GM13977 (cell line): ENCODE results near the gene CHST10.
"Not testable (repeated sequence)": the region's sequence is repeated elsewhere in the genome, so short reads cannot be mapped to it uniquely, and the experiment has no call there.

Experiments used
- DNase-seq: peaks from one replicate; pipeline ENCODE4 v3.0.0; 2012; ENCODE audit warnings: low spot score
- in situ Hi-C: fragments of 300-500 bp; cut with MboI; formaldehyde crosslinking; loops from one replicate; pipeline ENCODE4 v1.12.0; 2022; ENCODE audit warnings: low sequenced_read_pairs, low pct_unique_long_range_greater_than_20kb, mixed read lengths, inconsistent platforms; ENCODE audit not compliant: unreplicated experiment
- TF ChIP-seq, protein P1 (sequence below): IDR thresholded peaks from 2 replicates; pipeline ENCODE4 v1.5.1; 2012; ENCODE audit warnings: mild to moderate bottlenecking, control low read depth; ENCODE audit not compliant: insufficient read depth; ENCODE audit errors: extremely low read depth, missing control alignments

CHST10 gene, protein sequence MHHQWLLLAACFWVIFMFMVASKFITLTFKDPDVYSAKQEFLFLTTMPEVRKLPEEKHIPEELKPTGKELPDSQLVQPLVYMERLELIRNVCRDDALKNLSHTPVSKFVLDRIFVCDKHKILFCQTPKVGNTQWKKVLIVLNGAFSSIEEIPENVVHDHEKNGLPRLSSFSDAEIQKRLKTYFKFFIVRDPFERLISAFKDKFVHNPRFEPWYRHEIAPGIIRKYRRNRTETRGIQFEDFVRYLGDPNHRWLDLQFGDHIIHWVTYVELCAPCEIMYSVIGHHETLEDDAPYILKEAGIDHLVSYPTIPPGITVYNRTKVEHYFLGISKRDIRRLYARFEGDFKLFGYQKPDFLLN

DNA sequence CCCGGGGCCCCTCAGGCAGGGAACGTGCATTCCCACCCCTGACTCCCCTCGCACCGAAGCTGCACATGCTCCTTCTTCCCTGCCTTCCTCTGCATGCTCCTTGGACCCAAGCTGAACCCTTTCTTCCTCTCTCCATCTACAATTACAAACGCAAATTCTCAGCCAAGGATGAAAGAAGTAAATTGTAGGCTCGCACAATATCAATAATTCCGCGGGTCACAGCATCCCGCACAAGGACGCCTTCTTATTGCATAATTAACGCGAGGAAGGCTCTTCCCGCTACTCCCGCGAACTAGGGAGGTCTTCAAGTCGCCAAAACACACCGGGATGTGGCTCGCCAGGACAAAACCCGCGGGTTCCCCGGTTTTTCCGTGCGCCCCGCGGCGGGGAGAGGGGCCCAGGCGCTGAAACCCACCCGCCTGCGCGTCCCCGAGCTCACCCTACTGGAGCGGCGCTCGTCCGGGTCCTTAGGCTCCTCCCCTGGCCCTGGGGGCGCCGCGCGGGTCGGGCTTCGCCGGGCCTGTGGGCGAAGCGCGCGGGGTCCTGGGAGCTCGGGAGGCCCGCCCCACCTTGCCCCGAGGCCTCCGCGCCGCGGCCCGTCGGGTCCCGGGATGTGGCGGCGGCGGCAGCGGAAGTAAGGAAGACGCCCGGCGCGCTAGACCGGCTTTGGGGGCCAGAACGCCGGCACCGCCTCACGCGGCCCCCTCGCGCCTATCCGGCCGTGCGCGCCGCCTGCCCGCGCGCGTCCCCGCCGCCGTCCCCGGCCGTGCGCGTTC is at the start of gene CHST10:
Gene CHST10 (minus strand): TSS at position 734 of the 776 bp plus-strand sequence. CDS start 10,993 bp downstream, outside the sequence.
- in situ Hi-C loops: no loop called here
- DNase-seq: peak; percentile 88

DNA sequence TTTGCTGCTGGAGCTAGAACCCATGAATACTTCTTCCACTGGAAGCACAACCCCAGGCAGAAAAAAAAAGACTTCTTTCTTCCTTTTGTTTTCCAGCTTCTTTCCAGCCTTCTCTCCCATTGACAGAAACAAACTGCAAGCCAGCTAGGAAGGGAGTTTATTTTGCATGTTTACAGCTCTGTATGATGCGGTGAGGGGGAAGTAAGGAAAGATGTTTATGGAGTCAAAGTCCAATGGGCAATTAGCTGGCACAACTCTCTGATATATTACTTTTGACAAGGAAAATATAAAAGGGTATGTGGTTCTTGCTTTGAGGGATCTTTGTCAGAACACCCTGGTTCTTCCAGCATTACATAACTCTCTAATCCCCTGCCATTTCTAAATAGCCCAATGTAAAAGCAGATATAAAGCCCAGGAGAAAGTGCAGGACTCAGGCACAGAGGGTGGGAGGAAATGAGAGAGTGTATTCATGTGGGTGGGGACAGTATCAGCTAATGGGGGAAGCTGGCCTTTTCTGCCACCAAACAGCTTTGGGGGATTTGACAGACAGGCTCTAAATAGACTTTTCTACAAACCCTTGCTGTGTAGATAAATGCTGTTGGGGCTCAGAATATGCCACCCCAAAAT is 43.5 kb upstream of the CHST10 start:
- TF ChIP-seq, protein P1, sequence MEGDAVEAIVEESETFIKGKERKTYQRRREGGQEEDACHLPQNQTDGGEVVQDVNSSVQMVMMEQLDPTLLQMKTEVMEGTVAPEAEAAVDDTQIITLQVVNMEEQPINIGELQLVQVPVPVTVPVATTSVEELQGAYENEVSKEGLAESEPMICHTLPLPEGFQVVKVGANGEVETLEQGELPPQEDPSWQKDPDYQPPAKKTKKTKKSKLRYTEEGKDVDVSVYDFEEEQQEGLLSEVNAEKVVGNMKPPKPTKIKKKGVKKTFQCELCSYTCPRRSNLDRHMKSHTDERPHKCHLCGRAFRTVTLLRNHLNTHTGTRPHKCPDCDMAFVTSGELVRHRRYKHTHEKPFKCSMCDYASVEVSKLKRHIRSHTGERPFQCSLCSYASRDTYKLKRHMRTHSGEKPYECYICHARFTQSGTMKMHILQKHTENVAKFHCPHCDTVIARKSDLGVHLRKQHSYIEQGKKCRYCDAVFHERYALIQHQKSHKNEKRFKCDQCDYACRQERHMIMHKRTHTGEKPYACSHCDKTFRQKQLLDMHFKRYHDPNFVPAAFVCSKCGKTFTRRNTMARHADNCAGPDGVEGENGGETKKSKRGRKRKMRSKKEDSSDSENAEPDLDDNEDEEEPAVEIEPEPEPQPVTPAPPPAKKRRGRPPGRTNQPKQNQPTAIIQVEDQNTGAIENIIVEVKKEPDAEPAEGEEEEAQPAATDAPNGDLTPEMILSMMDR: no peak
- in situ Hi-C loops: no loop called here
- no peak for DNase-seq

More for the DNA sequence above, at the start of gene CHST10:
- TF ChIP-seq, protein P1: no peak

DNA sequence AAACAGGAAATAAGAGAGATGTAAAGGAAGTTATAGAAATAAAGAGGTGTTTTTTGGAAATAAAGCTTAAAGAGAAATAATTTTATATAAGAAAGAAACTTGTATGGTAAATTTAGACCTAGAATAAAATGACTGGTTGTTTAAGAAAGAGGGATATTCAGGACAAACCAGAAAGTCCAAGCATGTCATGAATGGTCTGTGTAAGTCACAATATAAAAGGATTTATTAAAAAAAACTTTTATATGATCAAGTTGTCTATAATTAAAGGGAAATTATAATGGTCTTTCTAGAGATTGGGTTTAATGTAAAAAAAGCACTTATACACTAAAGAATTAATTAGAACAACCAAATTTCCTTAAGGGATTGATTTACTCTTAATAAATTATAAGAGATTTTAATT is 38.9 kb upstream of the CHST10 start:
- in situ Hi-C loops, DNase-seq: not testable (repeated sequence)

DNA sequence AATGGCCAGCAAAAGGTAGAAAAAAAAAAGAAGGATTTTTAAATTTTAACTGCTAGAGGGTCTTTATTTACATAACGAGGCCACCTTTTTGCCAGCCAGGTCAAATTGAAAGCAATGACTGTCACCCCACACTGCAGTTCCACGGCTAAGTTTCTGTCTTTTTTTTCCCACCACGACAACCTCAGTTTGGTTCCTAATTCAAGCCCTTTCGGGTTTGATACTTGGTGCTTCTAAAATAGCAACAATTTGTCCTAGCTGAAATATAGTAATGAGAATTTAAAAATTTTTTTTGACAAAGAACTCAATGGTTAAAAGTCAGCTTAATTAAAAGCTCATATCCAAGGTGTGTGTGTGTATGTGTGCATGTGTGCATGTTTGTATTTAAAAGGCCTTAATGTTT is 36.4 kb upstream of the CHST10 start:
- TF ChIP-seq, protein P1: no peak
- in situ Hi-C loops: no loop called here
- DNase-seq: peak; percentile 40

DNA sequence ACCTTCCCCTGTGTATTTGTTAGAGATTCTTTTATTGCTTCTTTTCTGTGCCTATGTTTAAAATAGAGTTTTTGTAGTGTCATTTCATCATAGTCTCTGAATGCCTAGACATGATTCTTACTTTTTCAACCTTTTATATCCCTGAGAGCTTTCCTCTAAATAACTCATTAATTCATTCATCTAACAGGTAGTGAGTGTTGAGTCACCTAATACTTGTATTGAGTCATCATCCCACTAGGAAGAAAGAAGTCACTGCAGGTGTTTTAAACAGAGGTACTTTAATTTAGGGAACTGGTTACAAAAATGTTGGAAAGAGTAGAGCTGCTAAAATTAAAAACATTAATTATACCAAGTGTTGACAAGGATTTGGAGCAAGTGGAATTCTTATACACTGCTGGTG is 34.3 kb upstream of the CHST10 start:
- no peak for DNase-seq
- in situ Hi-C loops: no loop called here
- TF ChIP-seq, protein P1: no peak

DNA sequence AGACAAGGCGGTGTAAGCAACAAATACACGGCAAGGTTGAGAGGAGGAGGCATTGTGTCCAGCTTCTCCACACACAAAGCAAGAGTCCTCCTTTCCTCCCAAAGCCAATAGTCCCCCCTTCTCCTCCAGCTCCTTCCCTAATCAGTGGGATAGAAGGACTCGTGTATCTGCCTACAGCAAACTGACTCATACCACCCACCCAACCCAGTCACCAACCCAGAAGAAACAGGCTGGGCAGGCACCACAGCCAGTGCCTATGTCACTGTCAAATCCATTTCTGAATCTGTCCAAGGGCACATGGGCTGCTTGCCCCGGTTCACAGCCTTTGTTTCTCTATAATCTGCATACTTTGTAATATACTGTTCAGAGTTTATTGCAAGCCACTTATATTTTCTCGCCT is 33.6 kb upstream of the CHST10 start:
- TF ChIP-seq, protein P1: no peak
- DNase-seq: no peak

DNA sequence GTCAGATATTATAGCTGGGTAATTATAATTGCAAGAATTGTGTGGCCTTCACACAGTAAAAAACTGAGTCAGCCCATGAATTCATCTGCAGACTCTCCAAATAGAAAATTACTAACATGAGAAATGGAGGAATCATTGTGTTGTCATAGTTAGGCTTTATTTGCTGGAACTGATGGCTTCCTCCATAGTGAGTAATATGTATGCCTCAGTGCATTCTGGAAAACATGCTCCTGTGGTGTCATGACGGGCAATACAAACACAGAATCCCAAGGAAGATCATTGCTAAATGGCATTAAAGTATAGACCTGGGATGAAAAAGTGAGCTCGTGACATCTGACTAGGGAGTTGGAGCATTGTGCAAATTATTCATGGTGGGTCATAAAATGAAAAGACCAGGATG is 29.2 kb upstream of the CHST10 start:
- in situ Hi-C loops: no loop called here
- DNase-seq: no peak

More for the DNA sequence above, 33.6 kb upstream of the CHST10 start:
- in situ Hi-C loops: no loop called here

More for the DNA sequence above, 29.2 kb upstream of the CHST10 start:
- TF ChIP-seq, protein P1: no peak
